Right lobe of liver (tissue), 4 donors: Measurements from ENCODE around the gene CREB3L4.

Experiments
- POLR2A ChIP-seq: fragments of 450-650 bp; IDR thresholded peaks from one replicate; pipeline ENCODE4 v1.6.1; 2017; ENCODE audit warnings: antibody characterized with exemption, mild to moderate bottlenecking
- TF ChIP-seq, protein P1 (sequence below), 4 donors: fragments of 200-600 bp in 3 of 4; fragments of 450-650 bp in 1 of 4; IDR thresholded peaks; one replicate each; pipeline versions ENCODE4 v1.5.1 to v1.8.0; 2016 to 2022; ENCODE audit warnings: antibody characterized with exemption in 4 of 4, mild to moderate bottlenecking in 2 of 4
- donor health status: DM: no; HTN: no; CAD: no.
- donor health status: DM: no; HTN: no; CAD: no.
- donor health status: DM: no; HTN: yes; CAD: no.

DNA sequence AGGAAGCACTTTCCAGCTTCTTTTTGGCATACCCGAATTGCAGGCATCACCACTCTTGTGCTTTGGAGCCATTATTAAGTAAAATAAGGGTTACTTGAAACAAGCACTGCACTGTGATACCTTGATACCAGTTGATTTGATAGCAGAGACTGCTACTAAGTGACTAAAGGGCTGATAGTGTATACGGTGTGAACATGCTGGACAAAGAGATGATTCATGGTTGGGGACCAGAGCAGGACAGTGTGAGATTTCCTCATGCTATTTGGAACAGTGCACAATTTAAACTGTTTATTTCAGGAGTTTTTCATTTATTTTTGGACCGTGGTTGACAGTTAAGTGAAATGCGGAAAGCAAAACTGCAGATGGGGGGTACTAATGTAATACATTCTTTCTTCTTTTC is 32.7 kb downstream of the CREB3L4 start:
- TF ChIP-seq, protein P1, sequence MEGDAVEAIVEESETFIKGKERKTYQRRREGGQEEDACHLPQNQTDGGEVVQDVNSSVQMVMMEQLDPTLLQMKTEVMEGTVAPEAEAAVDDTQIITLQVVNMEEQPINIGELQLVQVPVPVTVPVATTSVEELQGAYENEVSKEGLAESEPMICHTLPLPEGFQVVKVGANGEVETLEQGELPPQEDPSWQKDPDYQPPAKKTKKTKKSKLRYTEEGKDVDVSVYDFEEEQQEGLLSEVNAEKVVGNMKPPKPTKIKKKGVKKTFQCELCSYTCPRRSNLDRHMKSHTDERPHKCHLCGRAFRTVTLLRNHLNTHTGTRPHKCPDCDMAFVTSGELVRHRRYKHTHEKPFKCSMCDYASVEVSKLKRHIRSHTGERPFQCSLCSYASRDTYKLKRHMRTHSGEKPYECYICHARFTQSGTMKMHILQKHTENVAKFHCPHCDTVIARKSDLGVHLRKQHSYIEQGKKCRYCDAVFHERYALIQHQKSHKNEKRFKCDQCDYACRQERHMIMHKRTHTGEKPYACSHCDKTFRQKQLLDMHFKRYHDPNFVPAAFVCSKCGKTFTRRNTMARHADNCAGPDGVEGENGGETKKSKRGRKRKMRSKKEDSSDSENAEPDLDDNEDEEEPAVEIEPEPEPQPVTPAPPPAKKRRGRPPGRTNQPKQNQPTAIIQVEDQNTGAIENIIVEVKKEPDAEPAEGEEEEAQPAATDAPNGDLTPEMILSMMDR (IDR thresholded peaks at IDR 0.05) = no peak
- TF ChIP-seq POLR2A = no peak
